Mesendoderm (in vitro differentiated cells): Measurements from ENCODE around the gene LMNB1.
"Not testable (repeated sequence)": the region's sequence is repeated elsewhere in the genome, so short reads cannot be mapped to it uniquely, and the experiment has no call there.

Source experiments
- DNase-seq: peaks from one replicate; pipeline ENCODE4 v3.0.0; 2013
- H2AK5ac ChIP-seq: 2 replicates; pipeline ENCODE4 v1.6.1; 2013; ENCODE audit warnings: low read length, inconsistent platforms
- H2BK120ac ChIP-seq: 2 replicates; pipeline ENCODE4 v1.6.1; 2013; ENCODE audit warnings: low read depth, mild to moderate bottlenecking, low read length, moderate library complexity, mixed read lengths
- H2BK15ac ChIP-seq: replicated peaks from 2 replicates; pipeline ENCODE4 v1.6.1; 2013; ENCODE audit warnings: low read depth, mild to moderate bottlenecking, moderate library complexity
- H2BK5ac ChIP-seq: 2 replicates; pipeline ENCODE4 v1.6.1; 2013; ENCODE audit warnings: low read length, inconsistent platforms
- H3K18ac ChIP-seq: 2 replicates; pipeline ENCODE4 v1.6.1; 2013; ENCODE audit warnings: mild to moderate bottlenecking, low read length, mixed read lengths
- H3K23ac ChIP-seq: one replicate; pipeline ENCODE4 v1.6.1; 2013; ENCODE audit warnings: low read length
- H3K27ac ChIP-seq: 2 replicates; pipeline ENCODE4 v1.5.1; 2013; ENCODE audit warnings: low read depth, mild to moderate bottlenecking, inconsistent platforms, low read length, moderate library complexity
- H3K27me3 ChIP-seq: 2 replicates; pipeline ENCODE4 v1.6.1; 2013; ENCODE audit warnings: low read length, control low read depth, mild to moderate bottlenecking, inconsistent platforms; ENCODE audit not compliant: insufficient read depth, poor library complexity
- H3K36me3 ChIP-seq: 2 replicates; pipeline ENCODE4 v1.6.1; 2013; ENCODE audit warnings: low read length, inconsistent platforms; ENCODE audit not compliant: control insufficient read depth, insufficient read depth
- H3K4ac ChIP-seq: one replicate; pipeline ENCODE4 v1.6.1; 2013; ENCODE audit warnings: low read depth, mild to moderate bottlenecking, low read length, moderate library complexity
- H3K4me1 ChIP-seq: 2 replicates; pipeline ENCODE4 v1.6.1; 2013; ENCODE audit warnings: low read depth, low read length, inconsistent platforms; ENCODE audit not compliant: control insufficient read depth
- H3K4me2 ChIP-seq: 2 replicates; pipeline ENCODE4 v1.6.1; 2013; ENCODE audit warnings: low read length
- H3K4me3 ChIP-seq: 2 replicates; pipeline ENCODE4 v1.5.1; 2013; ENCODE audit warnings: mild to moderate bottlenecking, low read length
- H3K56ac ChIP-seq: one replicate; pipeline ENCODE4 v1.6.1; 2013; ENCODE audit warnings: low read length
- H3K79me1 ChIP-seq: 2 replicates; pipeline ENCODE4 v1.6.1; 2013; ENCODE audit warnings: low read length, inconsistent platforms
- H3K79me2 ChIP-seq: 2 replicates; pipeline ENCODE4 v1.6.1; 2013; ENCODE audit warnings: mild to moderate bottlenecking, low read length; ENCODE audit not compliant: control insufficient read depth, insufficient read depth
- H3K9ac ChIP-seq: 2 replicates; pipeline ENCODE4 v1.6.1; 2013; ENCODE audit warnings: low read length, inconsistent platforms
- H4K5ac ChIP-seq: one replicate; pipeline ENCODE4 v1.6.1; 2013; ENCODE audit warnings: low read length
- H4K8ac ChIP-seq: one replicate; pipeline ENCODE4 v1.6.1; 2013; ENCODE audit warnings: low read depth, mild to moderate bottlenecking, control low read depth, low read length, moderate library complexity
- WGBS: extraction: QIAGEN DNeasy Blood & Tissue Kit; methylation state at CpG from one replicate; pipeline ENCODE4 v1.1.7; 2013; ENCODE audit warnings: low lambda C conversion rate, missing lambda C conversion rate; ENCODE audit not compliant: insufficient coverage; ENCODE audit errors: extremely low coverage; 5-methylcytosine and 5-hydroxymethylcytosine counted together

LMNB1 gene

GRCh38 chr5:126780165-126780827 lies 3.4 kb downstream of the LMNB1 start:
- 100% methylated on average over 1 of the region's 7 CpGs for WGBS
- no peak overlapping the region for H3K27ac ChIP-seq
- no peaks in the 10 kb centered on the region for H3K4me1 ChIP-seq
- no peak overlapping the region for H3K4ac ChIP-seq
- H2AK5ac ChIP-seq, result no peak overlapping the region
- H2BK120ac ChIP-seq, result no peak overlapping the region
- H3K79me1 ChIP-seq, result no peaks in the 10 kb centered on the region
- peaks cover 75% of the 10 kb centered on the region for H3K79me2 ChIP-seq
- H3K27me3 ChIP-seq, result no peaks in the 10 kb centered on the region
- peak overlapping the region; percentile 2 for H3K4me2 ChIP-seq
- DNase-seq, result peak; percentile 80
- no peak overlapping the region for H2BK15ac ChIP-seq
- peak overlapping the region; percentile 76 for H3K56ac ChIP-seq
- no peak overlapping the region for H3K23ac ChIP-seq
- no peak overlapping the region for H4K8ac ChIP-seq
- H4K5ac ChIP-seq, result no peak overlapping the region
- peak overlapping the region; percentile 60 for H3K9ac ChIP-seq
- no peak overlapping the region for H2BK5ac ChIP-seq
- no peak overlapping the region for H3K4me3 ChIP-seq
- no peak overlapping the region for H3K18ac ChIP-seq
- H3K36me3 ChIP-seq, result no peaks in the 10 kb centered on the region

GRCh38 chr5:126788409-126788808 lies 11.5 kb downstream of the LMNB1 start:
- H3K18ac ChIP-seq, H3K4me1 ChIP-seq, H2BK5ac ChIP-seq, H3K4me3 ChIP-seq, H3K36me3 ChIP-seq, H3K4ac ChIP-seq, H3K27ac ChIP-seq, H4K5ac ChIP-seq, H3K23ac ChIP-seq, H3K79me1 ChIP-seq, H4K8ac ChIP-seq, H3K4me2 ChIP-seq, H2AK5ac ChIP-seq, H2BK15ac ChIP-seq, H3K9ac ChIP-seq, H3K56ac ChIP-seq, H2BK120ac ChIP-seq, H3K27me3 ChIP-seq: not testable (repeated sequence)
- peak; percentile 51 for DNase-seq
- no CpG with 5 or more reads among the region's 7 CpGs for WGBS
- peaks cover 91% of the 10 kb centered on the region for H3K79me2 ChIP-seq

GRCh38 chr5:126793097-126793496 lies 16.2 kb downstream of the LMNB1 start:
- no peak overlapping the region for H4K8ac ChIP-seq
- H3K4me3 ChIP-seq, result no peak overlapping the region
- no peak overlapping the region for H3K4me2 ChIP-seq
- H3K23ac ChIP-seq, result no peak overlapping the region
- peaks cover 2% of the 10 kb centered on the region for H3K79me1 ChIP-seq
- H2BK120ac ChIP-seq, result no peak overlapping the region
- DNase-seq, result no peak
- H3K9ac ChIP-seq, result no peak overlapping the region
- no peak overlapping the region for H2BK15ac ChIP-seq
- H3K27ac ChIP-seq, result no peak overlapping the region
- no peaks in the 10 kb centered on the region for H3K36me3 ChIP-seq
- H3K27me3 ChIP-seq, result no peaks in the 10 kb centered on the region
- H4K5ac ChIP-seq, result no peak overlapping the region
- H3K18ac ChIP-seq, result no peak overlapping the region
- no peak overlapping the region for H3K56ac ChIP-seq
- peaks cover 2% of the 10 kb centered on the region for H3K4me1 ChIP-seq
- H3K4ac ChIP-seq, result no peak overlapping the region
- peaks cover 96% of the 10 kb centered on the region for H3K79me2 ChIP-seq
- H2BK5ac ChIP-seq, result no peak overlapping the region
- no CpG with 5 or more reads among the region's 3 CpGs for WGBS
- no peak overlapping the region for H2AK5ac ChIP-seq

GRCh38 chr5:126793648-126794047 lies 16.7 kb downstream of the LMNB1 start:
- not testable (repeated sequence) for H3K23ac ChIP-seq, H3K9ac ChIP-seq, H3K27ac ChIP-seq, H3K4me2 ChIP-seq, H3K36me3 ChIP-seq, H2BK5ac ChIP-seq, H3K79me1 ChIP-seq, H3K4me1 ChIP-seq, H2BK120ac ChIP-seq, H3K4ac ChIP-seq, H4K5ac ChIP-seq, H3K4me3 ChIP-seq, DNase-seq, H3K56ac ChIP-seq, H3K27me3 ChIP-seq, H4K8ac ChIP-seq, H2AK5ac ChIP-seq, H3K18ac ChIP-seq, H2BK15ac ChIP-seq
- no CpG with 5 or more reads among the region's 9 CpGs for WGBS
- peaks cover 96% of the 10 kb centered on the region for H3K79me2 ChIP-seq

GRCh38 chr5:126794157-126794828 lies 17.4 kb downstream of the LMNB1 start:
- no peak overlapping the region for H2AK5ac ChIP-seq
- no peak overlapping the region for H3K18ac ChIP-seq
- H3K4ac ChIP-seq, result no peak overlapping the region

More at GRCh38 chr5:126794157-126794828, 17.4 kb downstream of the LMNB1 start:
- H3K9ac ChIP-seq, result no peak overlapping the region
- no peak overlapping the region for H3K27ac ChIP-seq
- H2BK5ac ChIP-seq, result no peak overlapping the region
- H4K5ac ChIP-seq, result no peak overlapping the region
- peaks cover 2% of the 10 kb centered on the region for H3K79me1 ChIP-seq
- H2BK15ac ChIP-seq, result no peak overlapping the region
- WGBS, result no CpG with 5 or more reads among the region's 6 CpGs
- peaks cover 95% of the 10 kb centered on the region for H3K79me2 ChIP-seq
- H4K8ac ChIP-seq, result no peak overlapping the region
- H3K4me2 ChIP-seq, result no peak overlapping the region
- no peak overlapping the region for H3K23ac ChIP-seq
- H3K4me1 ChIP-seq, result peaks cover 2% of the 10 kb centered on the region
- DNase-seq, result no peak
- no peaks in the 10 kb centered on the region for H3K36me3 ChIP-seq
- H3K4me3 ChIP-seq, result no peak overlapping the region
- H2BK120ac ChIP-seq, result no peak overlapping the region
- H3K56ac ChIP-seq, result no peak overlapping the region
- H3K27me3 ChIP-seq, result no peaks in the 10 kb centered on the region
